GM18505 (cell line): ENCODE data around the gene ZBED5.

ENCODE experiments used
- ATAC-seq: cut with Tn5 transposase; IDR thresholded peaks from one replicate; pipeline ENCODE4 v1.9.1; 2021; ENCODE audit not compliant: unreplicated experiment
- POLR2A ChIP-seq: IDR thresholded peaks from 4 replicates; pipeline ENCODE4 v1.6.1; 2011; ENCODE audit warnings: borderline replicate concordance; ENCODE audit not compliant: insufficient read depth, insufficient read length; ENCODE audit errors: extremely low read depth

ZBED5 gene

GRCh38 chr11:10866893-10867331 lies 9.1 kb upstream of the ZBED5 start:
- no peak for ATAC-seq
- TF ChIP-seq POLR2A, result no peak

DNA sequence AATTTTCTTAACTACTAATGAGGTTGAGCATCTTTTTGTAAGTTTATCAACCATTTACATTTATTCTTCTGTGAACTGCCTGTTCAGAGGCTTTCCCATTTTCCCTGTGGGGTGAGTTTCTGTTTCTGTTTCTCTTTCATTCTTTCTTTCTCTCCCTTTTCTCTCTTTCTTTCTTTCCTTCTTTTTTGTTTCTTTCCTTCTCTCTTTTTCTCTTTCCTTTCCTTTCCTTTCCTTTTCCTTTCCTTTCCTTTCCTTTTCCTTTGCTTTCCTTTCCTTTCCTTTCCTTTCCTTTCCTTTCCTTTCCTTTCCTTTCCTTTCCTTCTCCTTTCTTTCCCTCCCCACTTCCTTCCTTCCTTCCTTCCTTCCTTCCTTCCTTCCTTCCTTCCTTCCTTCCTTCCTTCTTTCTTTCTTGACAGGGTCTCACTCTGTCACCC lies 8.0 kb upstream of the ZBED5 start:
- ATAC-seq, result no peak
- no peak for TF ChIP-seq POLR2A

GRCh38 chr11:10864688-10865087 lies 6.8 kb upstream of the ZBED5 start:
- no peak for TF ChIP-seq POLR2A
- ATAC-seq, result no peak

GRCh38 chr11:10862446-10862845 lies 4.6 kb upstream of the ZBED5 start:
- TF ChIP-seq POLR2A, result no peak
- no peak for ATAC-seq

DNA sequence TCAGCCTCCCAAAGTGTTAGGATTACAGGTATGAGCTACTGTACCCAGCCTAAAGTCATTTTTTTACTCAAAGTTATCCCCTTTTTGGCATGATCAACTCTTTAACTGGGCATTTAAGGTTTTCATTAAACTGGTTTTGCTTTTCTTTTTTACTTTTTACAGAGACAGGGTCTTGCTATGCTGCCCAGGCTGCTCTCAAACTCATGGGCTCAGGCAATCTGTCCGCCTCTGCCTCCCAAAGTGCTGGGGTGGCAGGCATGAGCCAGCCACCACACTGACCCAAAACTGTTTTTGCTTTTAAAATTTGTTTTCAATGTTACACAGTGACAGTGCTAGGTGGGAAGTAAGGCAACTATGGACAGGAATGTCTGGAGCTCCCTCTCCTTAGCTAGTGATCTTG lies 3.9 kb upstream of the ZBED5 start:
- ATAC-seq, result no peak
- no peak for TF ChIP-seq POLR2A

DNA sequence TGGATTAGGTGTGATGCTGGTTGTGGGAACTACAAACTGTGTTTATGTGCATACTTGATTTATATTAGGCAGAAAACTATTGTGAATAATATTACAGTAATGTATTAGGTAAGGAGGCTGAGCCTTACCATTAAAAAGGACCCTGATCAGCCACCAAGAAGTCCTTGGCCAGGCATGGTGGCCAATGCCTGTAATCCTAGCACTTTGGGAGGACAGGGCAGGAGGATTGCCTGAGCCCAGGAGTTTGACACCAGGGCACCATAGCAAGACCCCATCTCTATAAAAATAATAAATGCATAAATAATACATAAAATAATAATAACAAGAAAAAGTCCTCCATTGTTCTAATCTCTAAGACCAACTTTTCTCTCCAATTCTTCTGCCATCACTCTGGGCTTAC lies 3.2 kb upstream of the ZBED5 start:
- no peak for TF ChIP-seq POLR2A
- no peak for ATAC-seq

DNA sequence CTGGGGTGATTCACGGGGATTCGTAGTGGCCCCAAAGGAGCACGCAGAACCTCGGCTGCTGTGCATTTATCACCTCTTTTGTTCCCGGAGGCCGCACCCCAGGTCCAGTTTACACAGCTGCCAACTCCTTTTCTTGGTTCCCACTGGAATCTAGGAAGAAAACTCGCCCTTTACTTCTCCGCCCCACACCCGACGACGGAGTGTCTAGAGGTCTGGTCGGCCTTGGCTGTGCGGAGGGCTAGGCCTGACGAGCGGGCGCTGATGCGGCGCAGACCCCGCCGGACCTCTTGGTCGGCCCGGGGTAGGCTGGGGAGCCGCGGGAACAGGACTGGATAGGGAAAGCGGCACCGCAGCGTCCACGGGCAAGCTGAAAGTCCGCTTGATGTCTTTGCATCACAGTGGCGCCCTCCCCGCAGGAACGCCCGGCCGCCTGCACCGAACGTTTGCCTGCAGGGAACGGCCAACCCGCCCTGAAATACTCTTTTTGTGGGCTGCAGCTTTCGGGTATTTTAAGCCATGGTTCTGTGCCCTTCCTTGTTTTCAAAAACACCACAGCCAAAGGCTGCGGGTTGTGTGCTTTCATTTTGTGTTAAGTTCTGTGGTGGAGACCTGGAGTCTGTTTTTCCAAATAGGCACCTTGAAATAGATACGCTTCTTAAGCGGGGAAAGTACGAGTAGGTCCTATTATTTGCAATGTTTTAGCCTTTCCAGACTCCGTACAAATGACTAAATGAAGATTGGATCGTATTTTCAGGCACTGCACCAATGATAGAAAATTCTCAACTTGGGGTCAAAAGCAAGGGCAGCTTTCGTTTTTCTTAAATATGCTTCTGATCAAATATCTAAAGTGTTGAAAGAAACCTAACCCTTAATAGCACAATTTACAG lies 829 bp upstream of the ZBED5 start:
- no peak for TF ChIP-seq POLR2A
- peak; percentile 14 for ATAC-seq

GRCh38 chr11:10857459-10857708 lies 469 bp downstream of the ZBED5 start:
- TF ChIP-seq POLR2A, result no peak
- peak; percentile 18 for ATAC-seq

GRCh38 chr11:10856689-10857458 lies 979 bp downstream of the ZBED5 start:
- TF ChIP-seq POLR2A, result no peak
- peak; percentile 1 for ATAC-seq

DNA sequence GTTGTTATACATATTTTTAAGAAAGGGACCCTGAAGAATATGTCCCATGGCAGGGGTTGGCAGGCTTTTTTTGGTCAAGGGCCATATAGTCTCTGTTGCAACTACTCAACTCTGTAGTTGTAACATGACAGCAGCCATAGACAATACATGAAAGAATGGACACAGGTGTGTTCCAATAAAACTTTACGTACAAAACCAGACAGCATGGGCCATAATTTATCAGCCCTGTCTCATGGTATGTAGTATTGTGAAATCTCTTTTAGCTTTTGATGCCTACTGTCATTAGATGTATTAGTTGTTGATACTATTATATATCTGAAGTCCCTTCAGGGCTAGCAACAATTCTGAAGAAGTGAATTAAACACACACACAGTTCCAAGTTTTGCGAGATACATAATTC lies 2.6 kb downstream of the ZBED5 start:
- no peak for TF ChIP-seq POLR2A
- no peak for ATAC-seq

GRCh38 chr11:10847960-10848860 lies 9.6 kb downstream of the ZBED5 start:
- ATAC-seq, result no peak
- no peak for TF ChIP-seq POLR2A

- TF ChIP-seq POLR2A, result no peak
- no peak for ATAC-seq
Measured at GRCh38 chr11:10846660-10847059, 11.2 kb downstream of the ZBED5 start.

DNA sequence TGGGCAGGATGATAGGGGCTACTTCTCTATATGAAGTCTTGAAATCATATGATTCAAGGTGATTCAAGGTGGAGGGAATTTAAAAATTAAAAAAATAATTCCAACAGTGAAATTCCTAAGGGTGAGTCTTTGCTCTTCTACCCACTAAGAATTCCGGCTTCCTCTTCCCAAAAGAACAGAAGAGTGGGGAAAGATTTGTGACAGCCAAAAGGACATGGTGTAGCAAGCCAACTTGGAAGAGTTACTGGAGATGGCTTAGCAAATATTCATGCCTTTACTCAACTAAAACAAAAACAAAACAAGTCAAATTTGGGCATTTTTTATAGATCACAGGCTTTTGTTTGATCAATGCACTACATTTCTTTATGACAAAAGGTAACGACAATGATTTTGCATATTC lies 12.3 kb downstream of the ZBED5 start:
- ATAC-seq, result no peak
- TF ChIP-seq POLR2A, result no peak

DNA sequence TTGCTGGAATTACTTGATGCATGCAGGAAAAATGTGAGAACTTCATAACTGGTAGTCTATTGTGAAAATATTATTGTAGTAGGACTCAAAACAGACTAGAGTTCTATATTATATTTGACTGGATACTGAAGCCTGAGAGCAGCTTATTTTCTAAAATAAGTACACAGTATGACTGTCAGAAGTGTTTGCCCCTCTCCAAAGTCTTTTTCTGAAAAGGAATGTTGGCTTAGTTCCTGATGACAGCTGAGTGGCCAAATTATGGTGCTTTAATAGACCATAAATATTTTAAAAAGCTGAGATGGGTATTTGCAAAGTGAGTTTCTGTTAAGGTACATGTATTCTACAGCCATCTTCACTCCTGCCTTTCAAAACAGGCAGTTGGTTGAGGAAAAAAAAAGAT lies 13.1 kb downstream of the ZBED5 start:
- no peak for TF ChIP-seq POLR2A
- no peak for ATAC-seq

GRCh38 chr11:10844356-10844755 lies 13.5 kb downstream of the ZBED5 start:
- ATAC-seq, result no peak
- TF ChIP-seq POLR2A, result no peak
